Ishikawa (cell line): ENCODE measurements around the gene PAPPA.

Experiments
- CEBPB ChIP-seq: IDR thresholded peaks from 2 replicates; pipeline ENCODE4 v1.6.1; 2012
- CREB1 ChIP-seq: IDR thresholded peaks from 2 replicates; pipeline ENCODE4 v1.6.1; 2012; ENCODE audit warnings: low read depth
- EGR1 ChIP-seq: IDR thresholded peaks from 2 replicates; pipeline ENCODE4 v1.6.1; 2012
- EP300 ChIP-seq: IDR thresholded peaks from 2 replicates; pipeline ENCODE4 v1.6.1; 2012; ENCODE audit warnings: borderline replicate concordance
- FOXM1 ChIP-seq: IDR thresholded peaks from 2 replicates; pipeline ENCODE4 v1.6.1; 2012; ENCODE audit warnings: low read depth, borderline replicate concordance
- NFIC ChIP-seq: IDR thresholded peaks from 2 replicates; pipeline ENCODE4 v1.6.1; 2012
- RAD21 ChIP-seq: IDR thresholded peaks from 2 replicates; pipeline ENCODE4 v1.6.1; 2012; ENCODE audit warnings: low read depth
- REST ChIP-seq: IDR thresholded peaks from 2 replicates; pipeline ENCODE4 v1.6.1; 2012; ENCODE audit warnings: low read depth, mild to moderate bottlenecking
- TAF1 ChIP-seq: IDR thresholded peaks from 2 replicates; pipeline ENCODE4 v1.6.1; 2012; ENCODE audit warnings: low read depth, mild to moderate bottlenecking
- TCF12 ChIP-seq: IDR thresholded peaks from 2 replicates; pipeline ENCODE4 v1.6.1; 2012; ENCODE audit warnings: low read depth
- TEAD4 ChIP-seq: IDR thresholded peaks from 2 replicates; pipeline ENCODE4 v1.6.1; 2012
- USF1 ChIP-seq: IDR thresholded peaks from 2 replicates; pipeline ENCODE4 v1.6.1; 2012
- YY1 ChIP-seq: IDR thresholded peaks from 2 replicates; pipeline ENCODE4 v1.6.1; 2012; ENCODE audit warnings: low read depth
- ZBTB7A ChIP-seq: IDR thresholded peaks from 2 replicates; pipeline ENCODE4 v1.6.1; 2012; ENCODE audit warnings: low read depth
- TF ChIP-seq, protein P1 (sequence below): IDR thresholded peaks from 2 replicates; pipeline ENCODE4 v1.6.1; 2012

PAPPA gene

DNA sequence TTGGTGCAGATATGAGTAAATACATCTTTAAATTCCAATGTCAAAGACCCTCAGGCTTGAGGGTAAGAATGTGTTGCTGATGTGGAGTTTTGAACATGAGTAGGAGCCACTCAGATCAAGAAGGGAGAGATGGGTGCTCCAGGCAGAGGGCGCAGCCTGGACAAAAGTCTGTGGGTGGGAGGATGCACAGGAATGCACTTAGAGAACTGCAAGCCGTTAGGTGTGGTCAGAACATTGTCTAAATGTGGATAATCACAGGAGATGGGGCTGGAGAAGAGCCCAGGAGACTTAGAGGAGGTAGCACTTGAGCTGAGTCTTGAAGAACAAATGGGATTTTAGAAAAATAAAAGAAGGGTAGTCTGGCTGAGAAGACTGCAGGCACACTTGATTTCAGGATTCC is 255.5 kb downstream of the PAPPA start:
- TF ChIP-seq USF1 (no peak), NFIC (no peak), CEBPB (no peak), ZBTB7A (no peak), EP300 (no peak), RAD21 (no peak), TAF1 (no peak), TEAD4 (no peak), EGR1 (no peak), REST (no peak), YY1 (no peak), TCF12 (no peak), CREB1 (no peak), FOXM1 (no peak)
- TF ChIP-seq, protein P1, sequence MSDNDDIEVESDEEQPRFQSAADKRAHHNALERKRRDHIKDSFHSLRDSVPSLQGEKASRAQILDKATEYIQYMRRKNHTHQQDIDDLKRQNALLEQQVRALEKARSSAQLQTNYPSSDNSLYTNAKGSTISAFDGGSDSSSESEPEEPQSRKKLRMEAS, result no peak

- no peak for TF ChIP-seq CREB1
- no peak for TF ChIP-seq FOXM1
- TF ChIP-seq TEAD4, result no peak
- TF ChIP-seq, protein P1, result no peak
- TF ChIP-seq YY1, result no peak
- TF ChIP-seq USF1, result no peak
- TF ChIP-seq EP300, result no peak
- TF ChIP-seq EGR1, result no peak
- no peak for TF ChIP-seq REST
- no peak for TF ChIP-seq TAF1
- TF ChIP-seq ZBTB7A, result no peak
- TF ChIP-seq TCF12, result no peak
- no peak for TF ChIP-seq RAD21
- TF ChIP-seq NFIC, result no peak
- TF ChIP-seq CEBPB, result no peak
Observed at GRCh38 chr9:116409638-116410037, 256.0 kb downstream of the PAPPA start.

- TF ChIP-seq YY1, result no peak
- no peak for TF ChIP-seq FOXM1
- no peak for TF ChIP-seq USF1
- no peak for TF ChIP-seq ZBTB7A
- no peak for TF ChIP-seq TAF1
- no peak for TF ChIP-seq TCF12
- TF ChIP-seq EP300, result no peak
- TF ChIP-seq NFIC, result no peak
- TF ChIP-seq RAD21, result no peak
- TF ChIP-seq TEAD4, result no peak
- no peak for TF ChIP-seq REST
- TF ChIP-seq, protein P1, result no peak
- TF ChIP-seq EGR1, result no peak
- no peak for TF ChIP-seq CREB1
- TF ChIP-seq CEBPB, result no peak
Observed at GRCh38 chr9:116411506-116411905, 257.9 kb downstream of the PAPPA start.

- TF ChIP-seq TAF1, result no peak
- TF ChIP-seq USF1, result no peak
- TF ChIP-seq TEAD4, result no peak
- no peak for TF ChIP-seq NFIC
- no peak for TF ChIP-seq ZBTB7A
- TF ChIP-seq EP300, result no peak
- TF ChIP-seq, protein P1, result no peak
- TF ChIP-seq EGR1, result no peak
- TF ChIP-seq CREB1, result no peak
- no peak for TF ChIP-seq FOXM1
Observed at GRCh38 chr9:116414374-116414773, 260.8 kb downstream of the PAPPA start.
